ENCODE results near the gene PTCD2.

Gene PTCD2

GRCh38 chr5:72351376-72351775, 31.2 kb downstream of the PTCD2 start:
- no peak for TF ChIP-seq AEBP2 (tag by site-specific recombination; IDR thresholded peaks at IDR 0.05; ENCODE audit: borderline replicate concordance)
- TF ChIP-seq ZBTB20 (tag by site-specific recombination; IDR thresholded peaks at IDR 0.05): no peak
- TF ChIP-seq ZNF830 (tag by site-specific recombination; IDR thresholded peaks at IDR 0.05; ENCODE audit: low read depth): no peak
- no peak for TF ChIP-seq PBX3 (CRISPR knock-in tag; IDR thresholded peaks at IDR 0.05)
- TF ChIP-seq ZNF140 (tag by site-specific recombination; IDR thresholded peaks at IDR 0.05): no peak
- no peak for TF ChIP-seq ZNF221 (tag by site-specific recombination; IDR thresholded peaks at IDR 0.05; ENCODE audit: borderline replicate concordance)
- TF ChIP-seq ZNF394 (tag by site-specific recombination; IDR thresholded peaks at IDR 0.05; ENCODE audit: borderline replicate concordance): no peak
- TF ChIP-seq GFI1B (tag by site-specific recombination; IDR thresholded peaks at IDR 0.05): no peak
- no peak for TF ChIP-seq ZNF677 (tag by site-specific recombination; IDR thresholded peaks at IDR 0.05)
- no peak for TF ChIP-seq ZFP69B (tag by site-specific recombination; IDR thresholded peaks at IDR 0.05)
- no peak for TF ChIP-seq ZNF341 (tag by site-specific recombination; IDR thresholded peaks at IDR 0.05; ENCODE audit: low read depth)
- TF ChIP-seq ZNF366 (tag by site-specific recombination; conservative IDR thresholded peaks at IDR 0.05): no peak
- no peak for TF ChIP-seq MZF1 (tag by site-specific recombination; IDR thresholded peaks at IDR 0.05; ENCODE audit: borderline replicate concordance)
- no peak for TF ChIP-seq ZNF514 (tag by site-specific recombination; IDR thresholded peaks at IDR 0.05)
- TF ChIP-seq ZEB2 (tag by site-specific recombination; IDR thresholded peaks at IDR 0.05): no peak
- TF ChIP-seq ZNF426 (tag by site-specific recombination; IDR thresholded peaks at IDR 0.05): no peak
- no peak for TF ChIP-seq ZFP41 (tag by site-specific recombination; IDR thresholded peaks at IDR 0.05; ENCODE audit: borderline replicate concordance)
- TF ChIP-seq ZNF48 (tag by site-specific recombination; IDR thresholded peaks at IDR 0.05): no peak
- POLR2A ChIA-PET: no interaction called here
- CTCF ChIA-PET: no interaction called here

GRCh38 chr5:72352616-72353015, 32.4 kb downstream of the PTCD2 start:
- ChIA-PET CTCF (no interaction called here), POLR2A (no interaction called here)
- Histone ChIP-seq H3K9me3 (ENCODE audit: control insufficient read depth, insufficient read depth, low read depth, low read length) (no peaks in the 10 kb centered on the region), H3K36me3 (ENCODE audit: control insufficient read depth in 2 of 2, insufficient read depth in 1 of 2, low read length in 2 of 2) (peaks cover 4 to 9% of the 10 kb centered on the region in 2 experiments; a peak in 1 of 3 replicates), H3K4me3 (ENCODE audit: low read depth, low read length) (no peak overlapping the region), H3K27ac (ENCODE audit: extremely low read depth, low read depth, low read length) (no peak overlapping the region), H3K4me1 (ENCODE audit: control insufficient read depth, insufficient read depth, low read length) (peaks cover 9% of the 10 kb centered on the region)
- TF ChIP-seq ZNF280D (tag by site-specific recombination; IDR thresholded peaks at IDR 0.05) (no peak), ZNF843 (tag by site-specific recombination; IDR thresholded peaks at IDR 0.05) (no peak)

More at GRCh38 chr5:72351376-72351775, 31.2 kb downstream of the PTCD2 start:
- Histone ChIP-seq H3K27ac (ENCODE audit: extremely low read depth, low read depth, low read length) (no peak overlapping the region), H3K36me3 (ENCODE audit: control insufficient read depth in 2 of 2, insufficient read depth in 1 of 2, low read length in 2 of 2) (peaks cover 4 to 18% of the 10 kb centered on the region in 2 experiments; a peak in 2 of 3 replicates), H3K9me3 (ENCODE audit: control insufficient read depth, insufficient read depth, low read depth, low read length) (no peaks in the 10 kb centered on the region), H3K4me3 (ENCODE audit: low read depth, low read length) (no peak overlapping the region), H3K4me1 (ENCODE audit: control insufficient read depth, insufficient read depth, low read length) (peaks cover 9% of the 10 kb centered on the region)

All from HEK293 (cell line).